ENCODE results near the gene WDR64.
"Not testable (repeated sequence)": the region's sequence is repeated elsewhere in the genome, so short reads cannot be mapped to it uniquely, and the experiment has no call there.

Gene WDR64

DNA sequence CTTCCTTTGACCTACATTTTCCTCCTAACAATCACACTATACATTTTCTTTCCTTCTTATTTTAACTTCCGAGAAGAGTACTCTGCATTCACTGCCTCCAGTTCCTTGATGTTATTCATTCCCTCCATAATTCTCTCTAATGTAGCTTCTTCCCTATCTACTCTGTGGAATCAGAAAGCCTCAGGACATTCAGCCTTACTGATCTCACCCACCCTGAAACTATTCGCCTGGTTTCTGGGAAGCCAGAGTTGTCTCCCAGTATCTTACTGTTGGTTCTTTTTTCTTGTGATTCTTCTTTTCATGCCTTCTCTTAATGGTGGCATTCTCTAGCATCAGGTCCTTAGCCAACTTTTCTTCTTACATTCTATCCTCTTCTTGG lies 45.5 kb downstream of the WDR64 start:
- no peak for DNase-seq (ENCODE audit: low read depth)
- no peak overlapping the region for H3K4me3 ChIP-seq (ENCODE audit: low read length)
- TF ChIP-seq, protein P1, sequence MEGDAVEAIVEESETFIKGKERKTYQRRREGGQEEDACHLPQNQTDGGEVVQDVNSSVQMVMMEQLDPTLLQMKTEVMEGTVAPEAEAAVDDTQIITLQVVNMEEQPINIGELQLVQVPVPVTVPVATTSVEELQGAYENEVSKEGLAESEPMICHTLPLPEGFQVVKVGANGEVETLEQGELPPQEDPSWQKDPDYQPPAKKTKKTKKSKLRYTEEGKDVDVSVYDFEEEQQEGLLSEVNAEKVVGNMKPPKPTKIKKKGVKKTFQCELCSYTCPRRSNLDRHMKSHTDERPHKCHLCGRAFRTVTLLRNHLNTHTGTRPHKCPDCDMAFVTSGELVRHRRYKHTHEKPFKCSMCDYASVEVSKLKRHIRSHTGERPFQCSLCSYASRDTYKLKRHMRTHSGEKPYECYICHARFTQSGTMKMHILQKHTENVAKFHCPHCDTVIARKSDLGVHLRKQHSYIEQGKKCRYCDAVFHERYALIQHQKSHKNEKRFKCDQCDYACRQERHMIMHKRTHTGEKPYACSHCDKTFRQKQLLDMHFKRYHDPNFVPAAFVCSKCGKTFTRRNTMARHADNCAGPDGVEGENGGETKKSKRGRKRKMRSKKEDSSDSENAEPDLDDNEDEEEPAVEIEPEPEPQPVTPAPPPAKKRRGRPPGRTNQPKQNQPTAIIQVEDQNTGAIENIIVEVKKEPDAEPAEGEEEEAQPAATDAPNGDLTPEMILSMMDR (conservative IDR thresholded peaks at IDR 0.05; ENCODE audit: low read length) = no peak

DNA sequence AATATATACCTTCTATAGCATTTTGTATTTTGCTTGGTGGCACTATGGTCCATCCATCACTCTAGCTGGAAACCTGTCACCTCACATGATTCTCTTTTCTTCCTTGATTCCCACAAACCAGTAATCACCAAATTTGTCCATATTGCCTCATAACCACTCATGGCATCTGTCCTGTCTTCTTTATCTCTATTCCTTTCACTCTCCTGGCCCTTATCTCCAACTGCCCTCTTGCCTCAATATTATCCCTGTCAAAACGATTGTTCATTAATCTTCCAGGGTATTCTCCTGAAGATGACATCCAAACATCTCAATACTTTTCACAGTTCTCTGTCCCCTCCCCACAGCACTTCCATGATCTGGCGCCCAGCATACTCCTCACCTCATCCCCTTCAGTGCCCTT lies 46.1 kb downstream of the WDR64 start:
- no peak for DNase-seq (ENCODE audit: low read depth)
- TF ChIP-seq, protein P1 (conservative IDR thresholded peaks at IDR 0.05; ENCODE audit: low read length) = no peak
- no peak overlapping the region for H3K4me3 ChIP-seq (ENCODE audit: low read length)

DNA sequence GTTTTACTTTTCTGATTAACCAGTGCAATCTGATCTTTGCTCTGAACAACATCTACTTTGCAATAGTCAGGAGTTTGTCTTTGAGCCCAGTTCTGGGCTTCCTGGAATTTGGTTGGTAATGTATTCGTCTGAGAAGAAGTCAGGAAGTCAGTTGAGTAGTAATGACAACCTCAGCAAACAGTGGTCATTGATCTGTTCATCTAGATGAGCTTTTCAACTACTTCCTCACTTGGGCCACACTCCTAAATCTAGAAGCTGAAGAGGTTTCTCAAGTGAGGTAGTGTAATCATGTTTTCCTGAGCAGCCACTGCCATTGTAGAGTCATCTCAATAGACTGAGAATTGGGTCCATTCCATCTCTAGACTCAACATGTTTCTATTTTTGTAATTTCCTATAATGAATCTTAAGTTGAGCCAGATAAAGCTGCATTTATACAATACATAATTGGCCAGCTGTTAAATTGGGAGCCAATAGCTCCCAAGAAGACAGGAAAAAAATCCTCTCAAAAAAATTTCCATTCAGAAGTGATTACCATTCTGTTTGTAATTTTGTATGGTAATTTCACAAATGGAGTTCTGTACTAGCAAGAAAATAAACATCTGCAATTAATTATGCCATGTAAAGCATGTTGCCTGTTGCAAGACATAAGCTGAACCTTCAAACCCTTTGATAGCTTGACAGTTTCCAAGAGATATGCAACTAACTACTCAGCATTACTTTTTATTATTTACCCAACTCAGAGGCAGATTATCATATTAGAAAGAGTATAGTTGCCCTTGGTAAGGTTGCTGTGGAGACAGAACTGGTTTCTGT lies 49.6 kb downstream of the WDR64 start:
- TF ChIP-seq, protein P1 (conservative IDR thresholded peaks at IDR 0.05; ENCODE audit: low read length) = no peak
- DNase-seq (ENCODE audit: low read depth) = peak; percentile 64
- H3K4me3 ChIP-seq (ENCODE audit: low read length) = no peak overlapping the region

DNA sequence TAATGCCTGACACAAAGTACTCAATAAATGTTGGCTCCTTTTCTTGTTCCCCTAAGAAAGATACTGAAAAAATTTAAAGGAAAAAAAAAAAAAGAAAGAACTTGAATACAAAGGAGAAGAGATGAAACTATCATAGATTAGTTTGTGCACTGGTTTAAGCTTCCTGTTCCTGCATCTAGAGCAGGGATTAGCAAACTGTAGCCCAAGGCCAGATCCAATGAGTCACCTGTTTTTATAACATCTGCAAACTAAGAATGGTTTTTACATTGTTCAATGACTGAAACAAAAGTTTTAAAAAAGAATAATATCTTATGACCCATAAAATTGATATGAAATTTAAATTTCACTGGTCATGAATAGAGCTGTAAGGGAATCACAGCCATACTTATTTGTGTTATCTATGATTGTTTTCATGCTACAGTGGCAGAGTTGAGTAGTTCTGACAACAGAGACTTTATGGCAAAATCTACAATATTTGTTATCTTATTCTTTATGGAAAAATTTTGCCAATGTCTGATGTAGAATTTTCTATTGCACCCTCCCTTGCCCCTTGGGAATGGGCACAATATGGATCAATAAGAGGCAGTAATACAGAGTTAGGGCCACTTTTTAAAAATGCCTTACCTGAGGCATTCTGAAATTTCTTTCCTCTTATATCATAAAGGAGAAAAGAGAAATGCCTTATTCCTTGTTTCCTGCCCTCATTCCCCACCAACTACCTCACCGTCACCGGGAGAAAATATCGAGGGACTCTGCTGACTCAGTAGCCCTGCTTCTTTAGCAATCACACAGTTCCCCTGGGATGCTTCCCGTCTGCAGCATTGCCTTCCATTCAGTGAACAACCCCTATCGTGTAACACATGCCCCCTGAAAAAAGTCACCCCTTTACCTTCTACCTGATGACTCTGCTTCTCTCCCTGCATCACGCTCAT lies 50.6 kb downstream of the WDR64 start:
- no peak overlapping the region for H3K4me3 ChIP-seq (ENCODE audit: low read length)
- DNase-seq (ENCODE audit: low read depth) = peak; percentile 56
- TF ChIP-seq, protein P1 (conservative IDR thresholded peaks at IDR 0.05; ENCODE audit: low read length) = no peak

DNA sequence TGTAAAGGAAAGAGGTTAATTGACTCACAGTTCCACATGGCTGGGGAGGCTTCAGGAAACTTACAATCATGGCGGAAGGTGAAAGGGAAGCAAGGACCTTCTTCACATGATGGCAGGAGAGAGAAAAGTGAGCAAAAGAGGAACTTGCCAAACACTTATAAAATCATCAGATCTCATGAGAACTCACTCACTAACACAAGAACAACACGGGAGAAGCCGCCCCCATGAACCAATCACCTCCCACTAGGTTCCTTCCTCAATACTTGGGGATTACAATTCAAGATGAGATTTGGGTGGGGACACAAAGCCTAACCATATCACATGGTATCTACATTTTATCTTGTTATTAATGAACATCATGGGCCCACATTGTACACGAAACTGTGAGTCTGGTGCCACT lies 51.7 kb downstream of the WDR64 start:
- H3K4me3 ChIP-seq (ENCODE audit: low read length); DNase-seq (ENCODE audit: low read depth): not testable (repeated sequence)

DNA sequence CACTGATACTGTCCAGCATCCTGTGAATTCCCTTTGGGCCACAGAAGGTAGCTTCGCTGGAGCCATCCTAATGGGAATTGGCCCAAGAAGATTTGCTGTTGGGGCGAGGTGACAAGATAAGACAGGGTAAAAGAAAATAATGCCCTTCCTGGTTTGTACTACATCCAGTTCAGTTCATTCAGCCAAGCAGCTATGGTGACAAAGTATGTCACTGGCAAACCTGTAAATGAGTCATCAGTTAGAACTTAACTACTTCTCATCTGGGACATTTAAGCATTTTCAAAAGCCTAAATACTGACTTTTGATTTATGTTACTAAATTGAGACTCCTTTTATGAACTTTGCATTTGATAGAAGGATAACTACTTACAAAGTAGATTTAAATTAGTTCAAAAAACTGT lies 54.2 kb downstream of the WDR64 start:
- TF ChIP-seq, protein P1 (conservative IDR thresholded peaks at IDR 0.05; ENCODE audit: low read length) = no peak
- peak; percentile 18 for DNase-seq (ENCODE audit: low read depth)
- H3K4me3 ChIP-seq (ENCODE audit: low read length) = no peak overlapping the region

DNA sequence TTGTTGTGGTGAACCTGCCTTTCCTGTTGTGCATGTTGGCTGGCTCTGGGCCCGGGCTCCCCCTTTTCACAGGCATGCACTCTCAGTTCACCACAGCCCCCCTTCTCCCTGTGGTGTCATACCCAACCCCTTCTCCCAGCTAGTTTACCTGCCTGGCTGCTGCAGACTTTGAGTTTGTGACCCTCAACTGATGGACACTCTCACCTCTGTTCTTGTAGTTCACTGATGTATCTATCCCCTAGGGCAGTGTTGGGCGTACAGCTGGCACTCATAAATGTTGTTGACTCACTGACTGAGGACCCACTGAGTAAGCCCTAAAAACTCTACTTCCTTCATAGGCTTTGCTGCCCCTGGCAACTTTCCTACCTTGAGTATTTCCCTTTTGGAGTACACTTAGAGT lies 54.9 kb downstream of the WDR64 start:
- H3K4me3 ChIP-seq (ENCODE audit: low read length) = no peak overlapping the region
- DNase-seq (ENCODE audit: low read depth) = peak; percentile 71
- TF ChIP-seq, protein P1 (conservative IDR thresholded peaks at IDR 0.05; ENCODE audit: low read length) = no peak
